Jurkat, Clone E6-1 (cell line): ENCODE data around the gene PRKCE.

Experiments used
- DNase-seq: peaks from one replicate; pipeline ENCODE4 v3.0.0-alpha.2; 2011; ENCODE audit warnings: low read depth, low spot score
- H3K4me3 ChIP-seq: 2 replicates; pipeline ENCODE4 v1.5.1; 2011; ENCODE audit warnings: mild to moderate bottlenecking, low read length, control low read depth, moderate library complexity

The PRKCE gene

DNA sequence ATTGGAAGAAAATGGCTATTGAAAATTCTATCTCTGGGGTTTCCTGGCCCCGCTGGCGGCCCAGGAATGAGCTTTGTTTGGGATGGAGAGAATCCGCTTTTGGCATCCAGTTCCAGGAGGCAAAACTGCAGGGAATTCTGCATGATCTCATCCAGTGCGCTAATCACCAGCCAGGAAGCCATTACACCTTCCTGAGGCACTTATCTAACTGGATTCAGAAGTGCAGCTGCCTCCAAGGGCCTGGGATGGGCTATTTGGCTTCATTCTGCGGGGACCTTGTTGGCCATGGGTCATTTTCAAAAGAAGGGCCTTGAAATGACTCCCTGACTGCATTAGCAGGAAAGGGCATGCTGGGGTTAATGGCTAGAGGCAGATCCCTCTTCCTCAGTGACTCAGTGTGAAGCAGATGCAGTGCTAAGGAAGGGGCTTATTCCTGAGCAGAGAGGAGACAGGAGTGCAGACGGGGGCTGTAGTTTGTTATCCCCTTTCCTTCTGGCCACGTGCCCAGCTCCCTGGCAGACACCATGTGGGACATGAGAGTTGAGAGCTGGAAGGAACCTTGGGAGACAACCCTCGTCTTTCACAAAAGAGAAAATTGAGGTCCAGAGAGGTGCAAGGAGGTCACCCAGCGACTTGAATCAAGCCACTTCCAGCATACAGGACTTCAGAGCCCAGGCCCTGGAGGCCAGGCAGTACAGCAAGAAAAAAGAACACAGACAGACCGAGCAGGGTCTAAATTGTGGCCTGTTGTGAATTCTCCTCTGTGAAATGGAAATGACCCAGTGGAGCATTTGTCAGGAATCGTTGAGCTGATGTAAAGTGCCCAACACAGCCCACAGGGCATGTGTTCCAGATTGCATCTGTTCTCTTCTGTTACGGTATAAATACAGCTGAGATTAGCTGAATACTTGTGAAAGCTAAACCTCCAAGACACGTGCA, 161.8 kb downstream of the PRKCE start:
- no peak overlapping the region for H3K4me3 ChIP-seq
- no peak for DNase-seq

DNA sequence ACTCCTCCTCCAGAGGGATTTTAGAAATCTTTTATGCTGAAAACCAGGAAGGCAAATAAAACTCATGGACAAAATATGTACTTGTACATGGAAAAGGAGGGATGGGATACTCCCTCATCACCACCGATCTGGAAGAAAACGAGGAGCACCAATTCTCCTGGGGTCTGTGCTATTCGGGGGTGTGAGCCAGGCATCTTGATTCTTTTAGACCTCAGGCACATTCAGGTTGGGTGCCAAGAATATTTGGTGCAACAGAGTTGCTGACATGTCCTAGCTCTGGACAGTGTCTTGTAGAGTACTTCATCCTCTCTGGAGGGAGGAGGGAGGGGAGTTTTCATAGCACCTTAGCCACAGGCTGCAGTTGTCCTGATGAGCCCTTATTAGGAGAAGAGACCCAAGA, 163.0 kb downstream of the PRKCE start:
- H3K4me3 ChIP-seq = no peak overlapping the region
- no peak for DNase-seq

DNA sequence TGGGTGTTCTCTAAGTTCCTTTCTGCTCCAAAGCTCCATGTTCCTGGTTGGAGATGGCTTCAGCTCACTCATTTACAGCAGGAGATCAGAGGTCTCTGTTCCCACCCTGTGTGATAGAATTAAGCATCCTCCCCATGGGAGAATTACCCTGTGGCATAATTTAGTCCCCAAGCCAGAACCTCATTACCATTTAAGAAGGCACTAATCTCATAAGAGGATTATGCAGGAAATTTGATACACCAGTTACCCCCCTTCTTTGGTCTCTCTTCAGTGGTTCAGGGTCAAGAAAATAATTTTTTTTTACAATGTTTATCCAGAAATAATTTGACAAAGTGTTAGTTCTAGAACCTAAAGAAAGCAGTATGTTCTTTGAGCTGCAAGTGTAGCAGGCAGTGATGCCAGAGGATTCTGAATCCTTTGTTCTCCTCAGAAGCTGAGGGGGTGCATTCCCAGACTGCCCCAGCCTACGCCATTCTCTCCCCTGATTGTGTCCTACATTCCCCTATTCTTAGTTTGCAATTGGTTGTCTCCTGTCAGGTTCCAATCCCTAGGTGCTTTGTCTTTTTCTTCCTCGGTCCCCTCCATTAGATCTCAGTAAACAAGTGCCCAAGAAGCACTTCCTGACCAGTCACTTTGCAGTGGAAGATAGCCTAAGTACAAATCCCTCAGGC, 163.6 kb downstream of the PRKCE start:
- H3K4me3 ChIP-seq = no peak overlapping the region
- no peak for DNase-seq

DNA sequence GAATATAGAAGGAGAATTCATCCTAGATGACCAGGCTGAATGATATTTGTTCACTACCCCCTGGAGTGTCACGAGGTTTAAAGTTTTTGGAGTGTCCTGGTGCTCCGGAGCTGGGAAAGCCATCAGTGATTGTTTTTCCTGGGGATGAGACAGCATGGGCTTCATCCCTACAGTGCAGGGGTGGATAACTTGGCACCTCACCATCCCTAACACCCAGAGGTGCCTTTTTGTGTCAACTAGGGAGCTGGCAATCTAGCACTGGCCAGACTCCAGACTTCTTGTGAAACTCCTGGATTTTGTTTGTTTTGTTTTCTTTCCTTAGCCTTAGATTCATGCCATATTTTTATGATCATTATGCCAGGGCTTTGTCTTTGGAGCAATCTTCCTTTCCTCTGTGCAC, 164.8 kb downstream of the PRKCE start:
- no peak for DNase-seq
- H3K4me3 ChIP-seq = no peak overlapping the region

DNA sequence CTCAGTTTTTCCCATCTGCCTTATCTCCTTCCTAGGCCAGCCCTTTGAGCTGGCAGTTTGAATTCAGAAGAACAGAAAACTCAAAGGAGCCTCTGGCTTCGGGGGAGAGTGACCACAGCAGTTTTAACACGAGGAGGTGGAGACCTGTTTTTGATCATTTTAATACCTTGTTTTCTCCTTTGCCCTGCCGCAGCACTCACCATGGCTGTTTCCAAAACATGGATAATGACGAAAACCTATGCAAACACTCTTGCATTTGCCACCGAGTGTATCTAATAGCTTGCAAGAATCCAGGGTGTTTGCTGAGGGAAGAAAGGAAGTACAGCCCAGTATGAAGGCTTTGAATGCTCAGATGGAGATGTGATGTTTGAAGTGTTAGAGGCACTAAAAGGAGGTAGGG, 167.1 kb downstream of the PRKCE start:
- DNase-seq = no peak
- H3K4me3 ChIP-seq = no peak overlapping the region

DNA sequence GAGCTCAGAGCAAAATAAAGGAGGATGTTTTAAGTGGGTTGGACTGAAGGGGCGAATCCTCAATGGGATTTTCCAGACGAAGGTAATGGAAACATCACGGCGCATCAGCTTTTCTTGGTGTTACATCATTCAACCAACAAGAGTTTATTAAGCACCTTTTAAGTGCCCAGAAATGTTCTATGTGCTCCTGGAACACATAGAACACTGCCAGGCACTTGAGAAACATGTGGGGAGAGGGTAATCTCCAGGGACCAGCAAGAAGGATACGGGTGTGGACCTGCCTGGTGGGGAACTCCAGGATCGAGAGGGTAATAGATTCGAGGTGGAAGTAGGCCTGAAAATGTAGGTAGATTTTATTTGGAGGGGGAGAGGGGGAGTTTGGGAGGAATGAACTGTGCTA, 168.6 kb downstream of the PRKCE start:
- H3K4me3 ChIP-seq = no peak overlapping the region
- DNase-seq = no peak

DNA sequence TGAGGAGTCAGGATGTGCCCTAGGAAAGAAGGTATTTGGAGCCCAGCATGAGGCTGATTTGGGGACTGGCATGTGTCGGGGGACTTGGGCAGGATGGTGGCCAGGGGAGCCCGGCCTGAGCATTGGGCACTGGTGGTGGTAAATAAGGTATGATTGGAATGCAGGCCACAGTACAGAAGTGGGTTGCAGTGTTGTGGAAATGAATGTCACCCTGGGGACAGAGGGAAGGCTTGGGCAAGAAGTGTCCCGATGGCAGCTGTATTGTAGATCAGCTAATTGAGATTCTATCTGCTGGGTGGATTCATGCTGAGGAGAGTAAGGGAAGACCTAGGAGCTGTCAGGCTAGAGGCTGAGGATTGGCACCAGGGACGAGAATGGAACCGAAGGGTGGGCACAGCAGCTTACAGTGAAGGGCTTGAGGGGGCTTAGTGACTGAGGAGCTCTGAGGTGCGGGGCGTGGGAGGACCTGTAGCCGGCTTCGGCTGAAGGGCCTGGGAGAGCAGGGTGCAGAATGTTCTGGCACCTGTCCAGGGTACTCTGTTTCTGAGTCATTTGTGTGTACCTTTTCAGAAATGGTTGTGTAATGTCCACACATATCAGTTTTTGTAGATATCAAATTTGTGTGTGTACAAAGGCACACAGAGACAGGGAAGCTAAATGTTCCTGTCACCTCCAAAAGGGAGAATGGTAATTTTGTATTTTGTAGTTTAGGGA, 170.2 kb downstream of the PRKCE start:
- no peak overlapping the region for H3K4me3 ChIP-seq
- no peak for DNase-seq

DNA sequence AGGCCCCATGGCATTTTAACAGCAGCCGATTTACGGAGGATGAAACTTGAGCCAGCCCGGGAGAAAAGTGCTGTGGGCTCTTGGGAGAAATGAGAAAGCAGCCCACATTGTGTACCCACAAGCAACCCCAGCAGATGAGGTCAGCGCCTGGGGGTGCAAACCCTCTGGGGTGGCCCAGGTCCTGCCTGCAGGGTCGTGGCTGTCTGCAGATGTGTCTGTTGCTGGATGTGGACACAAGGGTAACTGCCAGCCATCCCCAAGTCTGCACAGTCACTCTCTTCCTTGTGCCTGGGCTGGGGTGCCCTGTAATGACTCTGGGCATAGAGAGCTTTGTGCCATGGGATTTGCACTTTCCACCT, 170.8 kb downstream of the PRKCE start:
- DNase-seq = no peak
- H3K4me3 ChIP-seq = no peak overlapping the region

DNA sequence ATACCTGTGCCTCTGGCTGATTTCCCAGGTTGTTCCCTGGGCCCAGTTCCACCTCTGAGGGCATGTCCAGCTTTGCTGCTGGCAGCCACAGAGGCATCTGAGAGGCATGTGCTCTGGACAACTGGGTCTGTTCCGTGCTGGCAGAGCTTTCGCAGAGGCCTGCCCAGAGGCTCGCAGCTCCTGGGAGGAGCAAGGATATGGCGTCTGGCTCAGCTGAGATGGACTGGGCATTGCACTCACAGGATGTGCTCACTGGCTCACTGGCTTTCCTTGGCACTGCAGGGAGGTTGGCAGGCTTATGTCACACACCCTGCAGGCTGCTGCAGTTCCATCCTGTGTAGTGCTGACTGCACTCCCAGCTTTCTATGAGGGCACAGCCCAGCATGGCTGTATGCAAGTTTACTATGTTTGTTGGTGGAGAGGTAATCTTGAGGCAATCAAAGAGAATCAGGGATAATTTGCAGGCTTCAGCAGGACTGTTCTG, 172.3 kb downstream of the PRKCE start:
- H3K4me3 ChIP-seq = no peak overlapping the region
- no peak for DNase-seq

DNA sequence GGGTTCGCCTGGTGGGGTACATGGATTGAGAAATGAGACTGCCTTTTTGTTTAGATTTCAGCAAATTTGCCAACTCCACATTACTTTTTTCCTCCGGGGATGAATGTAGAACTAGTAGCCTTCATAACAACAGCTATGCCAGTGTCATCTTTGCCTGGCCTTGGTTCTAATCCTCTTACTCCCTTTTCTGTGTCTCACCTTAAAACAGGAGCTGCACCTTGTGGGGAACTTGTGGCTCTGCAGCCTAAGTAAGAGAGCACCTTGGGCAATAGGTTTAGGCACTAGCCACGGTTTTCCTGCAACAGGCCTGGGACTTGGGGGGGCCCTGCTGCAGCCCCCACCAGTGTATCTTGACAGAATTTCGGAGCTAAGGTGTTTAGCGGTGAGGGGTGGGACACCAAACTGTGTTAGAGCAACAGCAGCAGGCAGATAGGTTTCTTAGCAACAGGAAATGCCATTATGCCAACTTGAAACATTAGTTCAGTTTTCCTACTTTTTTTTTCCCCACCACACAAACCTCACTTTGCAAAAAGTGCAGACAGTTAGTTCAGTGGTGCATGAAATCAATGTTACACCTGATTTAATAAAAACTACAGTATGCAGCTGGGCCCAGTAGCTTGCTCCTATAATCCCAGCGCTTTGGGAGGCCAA, 173.7 kb downstream of the PRKCE start:
- no peak overlapping the region for H3K4me3 ChIP-seq
- peak; percentile 83 for DNase-seq

DNA sequence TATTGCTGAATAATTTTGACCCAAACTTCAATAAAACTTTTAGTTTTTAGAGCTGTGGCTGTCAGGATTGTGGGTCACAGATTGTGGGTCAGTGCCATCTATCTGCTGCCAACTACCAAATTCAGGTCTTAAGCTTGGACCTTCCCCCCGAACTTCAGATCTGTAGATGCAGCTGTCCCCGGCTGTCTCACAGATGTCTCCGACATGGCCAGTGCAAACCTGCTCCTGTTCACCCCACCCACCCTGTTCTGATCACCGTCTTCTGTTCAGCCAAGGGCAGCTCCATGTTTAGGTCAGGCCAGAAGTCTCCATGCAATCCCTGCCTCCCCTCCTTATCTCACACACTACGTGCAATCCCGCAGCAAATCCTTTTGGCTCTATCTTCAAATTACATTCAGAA, 175.0 kb downstream of the PRKCE start:
- H3K4me3 ChIP-seq = no peak overlapping the region
- DNase-seq = no peak

DNA sequence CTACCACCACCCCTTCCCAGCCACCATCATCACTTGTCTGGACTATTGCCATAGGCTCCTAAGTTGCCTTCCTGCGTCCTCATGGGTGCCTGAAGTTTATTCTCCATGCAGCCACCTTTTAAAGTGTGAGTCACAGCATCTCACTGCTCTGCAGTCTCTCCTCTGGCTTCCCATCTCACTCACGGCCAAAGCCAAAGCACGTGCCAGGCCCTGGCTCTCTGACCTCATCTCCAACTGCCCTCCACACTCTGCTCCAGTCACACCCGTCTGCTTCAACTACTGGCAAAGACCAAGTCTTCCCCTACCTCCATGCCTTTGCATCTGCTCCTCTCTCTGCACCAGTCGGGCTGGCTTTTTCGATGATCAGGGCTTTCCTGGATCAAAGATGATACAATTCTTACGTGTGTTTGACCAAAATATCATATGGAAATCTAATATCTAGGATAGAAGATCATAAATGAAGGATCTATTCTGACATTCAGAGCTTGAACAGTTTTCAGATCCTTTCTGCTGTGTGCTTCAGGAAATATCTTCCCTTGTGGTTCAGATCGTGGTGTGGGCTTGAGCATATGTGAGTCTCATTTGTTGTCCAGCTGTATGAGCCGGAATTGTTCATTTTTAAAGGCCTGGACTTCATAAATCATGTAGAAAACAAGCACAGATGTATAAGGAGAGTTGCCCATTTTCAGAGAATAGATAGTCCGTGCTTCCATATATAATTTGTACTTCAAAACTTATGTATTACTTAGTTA, 175.6 kb downstream of the PRKCE start:
- DNase-seq = no peak
- H3K4me3 ChIP-seq = no peak overlapping the region

DNA sequence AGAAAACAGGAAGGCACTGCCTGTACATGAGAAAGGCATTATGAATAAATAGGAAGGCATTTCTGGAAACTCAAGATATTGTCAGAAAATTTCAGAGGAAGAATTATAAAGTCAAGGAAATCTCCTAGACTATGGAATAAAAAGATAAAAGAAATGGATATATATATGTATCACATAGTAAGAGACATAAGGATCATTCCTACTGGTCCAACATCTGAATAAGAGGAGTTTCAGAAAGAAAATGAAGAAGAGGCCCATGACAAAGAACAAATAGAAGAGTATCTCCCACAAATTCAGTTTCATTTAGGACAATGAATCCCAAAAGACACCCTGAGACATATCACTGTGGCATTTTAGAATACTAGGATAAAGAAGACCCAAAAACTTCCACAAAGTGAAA, 178.8 kb downstream of the PRKCE start:
- H3K4me3 ChIP-seq = no peak overlapping the region
- no peak for DNase-seq

DNA sequence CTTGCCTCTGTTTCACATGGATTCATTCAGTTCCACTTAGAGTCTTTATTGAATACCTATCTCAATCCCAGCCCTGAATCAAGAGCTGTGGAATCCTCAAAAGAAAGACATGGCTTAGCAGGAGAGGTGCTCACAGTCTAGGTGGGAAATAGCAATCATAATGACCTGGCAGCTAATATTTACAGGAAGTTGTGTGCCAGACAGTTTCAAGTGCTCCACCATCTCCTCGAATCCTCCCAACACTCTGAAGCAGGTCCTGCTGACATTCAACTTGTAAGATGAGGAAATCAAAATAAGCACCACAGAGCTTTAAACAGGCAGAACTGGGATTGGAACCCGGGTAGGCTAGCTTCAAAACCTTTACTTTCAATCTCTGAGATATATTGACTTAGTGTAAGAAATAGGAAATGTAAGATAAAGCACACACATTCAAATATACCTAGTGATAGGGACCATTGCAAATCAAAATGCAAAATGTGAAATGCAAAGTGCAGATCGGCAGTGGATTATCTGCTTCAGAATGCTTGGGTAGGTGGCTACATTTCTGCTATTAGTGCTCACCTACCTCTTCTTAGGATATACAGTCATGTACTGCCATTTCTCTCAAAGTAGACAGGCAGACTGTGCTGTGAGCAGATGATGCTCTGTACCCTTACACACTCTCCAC, 182.0 kb downstream of the PRKCE start:
- no peak overlapping the region for H3K4me3 ChIP-seq
- DNase-seq = no peak

DNA sequence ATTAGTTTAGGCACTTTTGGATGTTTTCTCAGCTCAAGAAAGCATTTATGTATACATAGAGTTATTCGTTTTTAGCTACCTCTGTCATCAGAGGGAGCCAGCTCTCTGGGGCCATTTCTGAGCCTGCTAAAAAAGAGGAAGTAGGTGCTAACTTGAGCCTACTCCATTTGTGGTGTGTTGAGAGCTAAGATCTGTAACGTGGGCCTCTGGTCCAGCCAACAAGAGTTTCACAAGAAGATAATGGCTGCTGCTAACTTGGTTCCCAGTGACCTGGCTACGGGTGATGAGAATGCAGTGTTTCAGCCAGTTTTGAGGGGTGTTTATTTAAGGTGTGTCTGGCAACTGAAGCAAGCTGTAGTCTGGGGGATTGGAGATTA, 182.5 kb downstream of the PRKCE start:
- no peak for DNase-seq
- H3K4me3 ChIP-seq = no peak overlapping the region

DNA sequence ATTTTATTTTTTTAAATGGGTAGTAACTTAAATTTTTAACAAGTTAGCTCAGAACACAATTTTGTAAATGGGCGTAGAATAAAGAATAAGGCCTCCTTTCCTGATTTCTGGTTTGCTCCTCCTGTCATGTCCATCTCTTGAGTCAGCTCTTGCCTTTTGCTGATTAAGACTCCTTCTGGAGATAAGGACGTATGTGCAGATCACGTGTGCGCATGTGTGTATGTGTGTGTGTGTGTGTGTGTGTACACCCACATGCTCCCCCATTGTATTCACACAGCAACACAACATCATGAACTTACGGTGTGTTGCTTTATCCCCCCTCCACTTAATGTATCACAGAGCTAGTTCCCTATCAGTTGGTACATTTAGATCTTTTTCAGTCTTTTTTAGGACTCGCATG, 182.9 kb downstream of the PRKCE start:
- no peak for DNase-seq
- no peak overlapping the region for H3K4me3 ChIP-seq

DNA sequence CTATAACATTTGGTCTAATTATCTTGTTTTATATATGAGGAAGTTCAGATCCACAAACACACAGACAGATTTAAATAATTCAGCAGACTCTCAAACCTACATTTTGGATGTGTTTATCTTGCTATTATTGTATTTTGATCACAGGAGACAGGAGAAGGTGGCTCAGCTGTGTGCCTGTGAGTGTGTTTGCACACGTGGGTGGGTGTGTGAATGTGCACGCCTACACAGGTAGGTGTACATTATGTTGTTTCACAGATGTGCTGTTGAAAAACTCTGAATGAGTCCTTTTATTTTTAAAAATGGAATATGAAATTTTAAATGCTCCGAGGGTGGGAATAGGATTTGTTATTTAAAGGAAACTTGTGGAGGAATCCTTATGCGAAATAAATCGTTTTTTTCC, 183.4 kb downstream of the PRKCE start:
- no peak for DNase-seq
- no peak overlapping the region for H3K4me3 ChIP-seq

DNA sequence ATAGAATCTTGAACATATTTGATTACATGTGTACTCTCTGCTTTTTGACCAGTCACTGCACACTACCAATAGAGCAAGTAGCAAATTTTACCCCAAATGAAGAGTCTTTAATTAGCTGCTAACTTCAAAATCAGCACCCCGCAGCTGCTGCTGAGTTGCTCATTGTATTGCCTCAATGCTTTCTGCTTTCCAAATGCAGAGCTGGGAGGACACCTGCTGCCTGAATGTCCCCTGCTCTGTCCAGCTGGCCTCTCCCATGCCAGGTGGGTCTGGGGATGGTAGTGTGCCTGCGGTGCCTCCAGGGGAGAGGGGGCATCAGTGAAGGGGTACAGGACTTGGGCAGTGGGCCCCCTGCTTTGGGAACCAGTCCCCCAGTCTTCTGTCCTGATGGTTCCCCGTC, 184.8 kb downstream of the PRKCE start:
- H3K4me3 ChIP-seq = no peak overlapping the region

More for the DNA sequence above, 184.8 kb downstream of the PRKCE start:
- no peak for DNase-seq
